Stimulated activated memory B cell treated with anti-CD40 and anti-IgM and Interleukin-4, amounts not matched to agents 10 μg/mL and 1 μg/mL and 100 μg/mL, for 72 hours (primary cell): ENCODE data around the gene HSD17B2.

Experiments used
- ATAC-seq: fragments of 150-1000 bp; cut with Tn5 transposase; 2 replicates; pipeline ENCODE4 v1.10.0; 2021
- H3K27ac Mint-ChIP-seq: one replicate; pipeline ENCODE4 v1.8.0; 2022; ENCODE audit warnings: mild to moderate bottlenecking, mixed read lengths
- H3K27me3 Mint-ChIP-seq: one replicate; pipeline ENCODE4 v1.8.0; 2022; ENCODE audit warnings: mixed read lengths
- H3K36me3 Mint-ChIP-seq: one replicate; pipeline ENCODE4 v1.8.0; 2022; ENCODE audit warnings: mixed read lengths
- H3K4me1 Mint-ChIP-seq: one replicate; pipeline ENCODE4 v1.8.0; 2022; ENCODE audit warnings: mixed read lengths
- H3K4me3 Mint-ChIP-seq: one replicate; pipeline ENCODE4 v1.8.0; 2022; ENCODE audit warnings: mild to moderate bottlenecking, moderate library complexity, mixed read lengths
- H3K9me3 Mint-ChIP-seq: one replicate; pipeline ENCODE4 v1.8.0; 2022; ENCODE audit warnings: mixed read lengths

HSD17B2 gene

GRCh38 chr16:82037251-82037650, 2.2 kb downstream of the HSD17B2 start:
- no peak overlapping the region for H3K27ac Mint-ChIP-seq
- H3K4me3 Mint-ChIP-seq: no peak overlapping the region
- peaks cover 43% of the 10 kb centered on the region for H3K27me3 Mint-ChIP-seq
- H3K4me1 Mint-ChIP-seq: no peaks in the 10 kb centered on the region
- H3K36me3 Mint-ChIP-seq: no peaks in the 10 kb centered on the region
- H3K9me3 Mint-ChIP-seq: no peaks in the 10 kb centered on the region
- ATAC-seq: no peak

- peaks cover 43% of the 10 kb centered on the region for H3K27me3 Mint-ChIP-seq
- no peak for ATAC-seq
- H3K9me3 Mint-ChIP-seq: no peaks in the 10 kb centered on the region
- no peaks in the 10 kb centered on the region for H3K4me1 Mint-ChIP-seq
- no peaks in the 10 kb centered on the region for H3K36me3 Mint-ChIP-seq
- H3K27ac Mint-ChIP-seq: no peak overlapping the region
- no peak overlapping the region for H3K4me3 Mint-ChIP-seq
Measured at GRCh38 chr16:82037666-82038065, 2.6 kb downstream of the HSD17B2 start.

DNA sequence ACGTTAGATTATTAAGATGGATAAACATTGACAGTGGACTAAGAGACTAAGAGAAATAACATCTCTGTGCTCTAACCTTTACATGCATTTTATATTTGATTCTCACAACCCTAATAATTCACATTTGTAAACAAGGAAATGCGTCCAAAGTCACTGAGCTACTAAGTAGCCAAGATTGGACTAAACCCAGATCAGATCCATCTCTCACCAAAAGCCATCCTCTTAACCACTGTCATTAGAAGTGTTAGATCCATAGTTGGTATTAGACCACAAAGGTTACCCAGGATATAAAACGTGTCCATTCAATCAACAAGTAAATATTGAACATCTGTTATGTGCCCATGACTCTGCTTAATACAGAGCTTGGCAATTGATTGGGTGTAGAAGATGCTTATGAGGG, 5.2 kb downstream of the HSD17B2 start:
- peaks cover 21% of the 10 kb centered on the region for H3K27me3 Mint-ChIP-seq
- no peak overlapping the region for H3K4me3 Mint-ChIP-seq
- no peak overlapping the region for H3K27ac Mint-ChIP-seq
- H3K36me3 Mint-ChIP-seq: no peaks in the 10 kb centered on the region
- no peaks in the 10 kb centered on the region for H3K4me1 Mint-ChIP-seq
- no peaks in the 10 kb centered on the region for H3K9me3 Mint-ChIP-seq
- ATAC-seq: no peak

DNA sequence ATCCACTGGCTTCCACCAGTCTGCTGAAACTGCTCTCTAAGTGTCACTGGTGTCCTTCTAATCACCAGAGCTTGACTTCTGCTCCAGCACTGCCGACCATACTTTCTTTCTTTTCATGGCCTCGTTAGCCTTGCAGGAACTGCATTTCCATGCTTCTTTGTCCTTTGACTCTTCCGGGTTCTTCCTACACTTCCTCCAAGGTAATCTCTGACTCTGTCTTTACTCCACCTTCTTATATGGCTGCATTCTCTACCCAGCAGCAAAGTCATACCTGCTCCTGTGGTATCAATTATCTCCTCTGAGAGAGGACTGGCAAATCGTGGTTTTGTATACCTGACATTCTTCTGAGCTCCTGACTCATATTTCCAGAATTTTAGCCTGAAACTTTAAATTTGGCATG, 6.5 kb downstream of the HSD17B2 start:
- Mint-ChIP-seq H3K27me3 (peaks cover 12% of the 10 kb centered on the region), H3K27ac (no peak overlapping the region), H3K9me3 (no peaks in the 10 kb centered on the region), H3K4me3 (no peak overlapping the region), H3K36me3 (no peaks in the 10 kb centered on the region), H3K4me1 (no peaks in the 10 kb centered on the region)
- no peak for ATAC-seq

- Mint-ChIP-seq H3K27ac (no peak overlapping the region), H3K27me3 (peaks cover 17% of the 10 kb centered on the region), H3K9me3 (no peaks in the 10 kb centered on the region), H3K36me3 (no peaks in the 10 kb centered on the region), H3K4me3 (no peak overlapping the region), H3K4me1 (no peaks in the 10 kb centered on the region)
- no peak for ATAC-seq
Measured at GRCh38 chr16:82042144-82042543, 7.1 kb downstream of the HSD17B2 start.

- H3K27ac Mint-ChIP-seq: no peak overlapping the region
- H3K4me3 Mint-ChIP-seq: no peak overlapping the region
- ATAC-seq: no peak
- H3K27me3 Mint-ChIP-seq: peaks cover 24% of the 10 kb centered on the region
- no peaks in the 10 kb centered on the region for H3K36me3 Mint-ChIP-seq
- H3K4me1 Mint-ChIP-seq: no peaks in the 10 kb centered on the region
- H3K9me3 Mint-ChIP-seq: no peaks in the 10 kb centered on the region
Measured at GRCh38 chr16:82042846-82043245, 7.8 kb downstream of the HSD17B2 start.

DNA sequence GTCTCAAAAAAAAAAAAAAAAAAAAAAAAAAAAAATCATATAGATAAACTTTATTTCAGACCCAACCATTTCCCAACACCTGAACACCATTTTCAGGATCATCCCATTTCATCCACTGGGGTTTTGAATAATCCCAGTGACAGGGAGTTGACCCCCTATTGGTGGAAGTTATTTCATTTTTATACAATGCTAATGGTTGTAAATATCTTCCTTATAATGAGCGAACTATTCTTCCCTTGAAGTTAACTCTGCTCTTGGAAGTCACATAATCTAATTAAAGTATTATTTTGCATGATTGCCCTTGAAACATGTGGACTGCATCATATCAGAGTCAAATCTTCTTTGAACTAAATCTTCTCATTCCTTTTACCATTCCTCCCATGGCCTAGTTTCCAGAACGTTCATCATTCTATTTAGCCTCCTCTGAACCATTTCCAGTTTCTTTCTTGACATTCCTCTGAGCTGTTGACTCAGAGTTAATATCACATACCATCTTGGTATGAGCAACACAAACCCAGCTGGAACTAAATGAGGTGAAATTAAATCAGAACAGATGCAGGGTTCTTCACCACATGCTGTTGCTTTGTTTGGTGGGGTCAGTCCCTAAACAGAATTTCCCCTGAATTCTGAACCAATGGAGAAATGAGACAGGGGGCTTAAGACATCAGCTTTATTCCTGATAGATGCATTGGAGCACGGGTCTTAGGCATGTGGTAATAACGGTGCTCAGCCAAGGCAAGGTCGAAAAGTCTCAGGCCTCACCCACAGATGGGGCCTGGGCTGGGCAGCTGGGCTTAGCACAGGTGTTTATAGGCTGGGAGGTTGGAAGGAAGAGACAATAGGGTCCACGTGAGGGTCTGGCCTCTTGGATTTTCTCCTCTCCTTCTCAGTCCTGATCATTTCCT, 8.9 kb downstream of the HSD17B2 start:
- H3K27me3 Mint-ChIP-seq: peaks cover 24% of the 10 kb centered on the region
- H3K9me3 Mint-ChIP-seq: no peaks in the 10 kb centered on the region
- ATAC-seq: no peak
- no peak overlapping the region for H3K4me3 Mint-ChIP-seq
- H3K36me3 Mint-ChIP-seq: no peaks in the 10 kb centered on the region
- no peaks in the 10 kb centered on the region for H3K4me1 Mint-ChIP-seq
- H3K27ac Mint-ChIP-seq: no peak overlapping the region

- H3K27ac Mint-ChIP-seq: no peak overlapping the region
- H3K4me1 Mint-ChIP-seq: no peaks in the 10 kb centered on the region
- peaks cover 20% of the 10 kb centered on the region for H3K27me3 Mint-ChIP-seq
- no peak for ATAC-seq
- H3K9me3 Mint-ChIP-seq: no peaks in the 10 kb centered on the region
- no peaks in the 10 kb centered on the region for H3K36me3 Mint-ChIP-seq
- H3K4me3 Mint-ChIP-seq: no peak overlapping the region
Measured at GRCh38 chr16:82044585-82044911, 9.5 kb downstream of the HSD17B2 start.

DNA sequence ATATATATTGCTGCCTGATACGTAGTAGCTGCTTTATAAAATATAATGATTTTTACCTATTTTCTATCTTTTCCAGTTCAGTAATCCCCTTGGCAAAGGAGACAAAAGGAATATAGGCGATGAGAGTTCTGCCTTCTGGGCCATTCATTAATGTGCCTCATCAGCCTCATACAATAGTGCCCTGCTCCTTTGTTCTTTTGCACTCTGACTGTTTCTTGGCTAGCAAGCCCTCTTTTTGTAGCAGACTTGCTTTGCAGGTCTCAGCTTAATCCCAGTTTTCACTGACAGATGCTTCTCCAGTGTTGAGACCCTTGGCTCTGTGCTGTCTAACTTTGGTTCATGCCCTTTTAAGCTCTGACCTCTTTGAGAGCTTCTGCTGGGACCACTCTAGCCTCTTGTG, 10.4 kb downstream of the HSD17B2 start:
- H3K4me3 Mint-ChIP-seq: no peak overlapping the region
- no peak for ATAC-seq

GRCh38 chr16:82046541-82046940, 11.5 kb downstream of the HSD17B2 start:
- no peak overlapping the region for H3K4me3 Mint-ChIP-seq
- no peaks in the 10 kb centered on the region for H3K9me3 Mint-ChIP-seq
- no peak for ATAC-seq
- no peaks in the 10 kb centered on the region for H3K36me3 Mint-ChIP-seq
- H3K4me1 Mint-ChIP-seq: no peaks in the 10 kb centered on the region
- H3K27ac Mint-ChIP-seq: no peak overlapping the region
- peaks cover 20% of the 10 kb centered on the region for H3K27me3 Mint-ChIP-seq

More for the DNA sequence above, 10.4 kb downstream of the HSD17B2 start:
- Mint-ChIP-seq H3K27ac (no peak overlapping the region), H3K4me1 (no peaks in the 10 kb centered on the region), H3K27me3 (peaks cover 20% of the 10 kb centered on the region), H3K36me3 (no peaks in the 10 kb centered on the region), H3K9me3 (no peaks in the 10 kb centered on the region)

DNA sequence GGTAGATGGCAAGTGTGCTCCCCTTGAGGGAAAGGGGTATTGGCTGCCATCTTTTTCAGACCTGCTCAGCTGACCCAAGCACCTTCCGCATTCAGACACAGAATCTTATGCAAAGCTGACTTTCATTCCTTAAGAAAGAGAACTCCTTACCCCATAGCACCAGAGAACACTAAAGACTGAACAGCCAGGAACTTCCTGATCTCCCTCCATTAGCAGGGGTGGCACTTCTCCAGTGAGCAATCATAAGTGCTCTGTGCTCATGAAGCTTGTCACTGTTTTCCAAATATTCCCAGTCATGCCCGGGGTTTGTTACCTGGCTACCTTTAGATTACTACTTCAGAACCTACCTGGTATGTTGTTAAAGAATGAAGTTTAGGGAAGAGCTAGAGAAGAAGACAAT, 11.9 kb downstream of the HSD17B2 start:
- Mint-ChIP-seq H3K27ac (no peak overlapping the region), H3K36me3 (no peaks in the 10 kb centered on the region), H3K27me3 (peaks cover 20% of the 10 kb centered on the region), H3K4me1 (no peaks in the 10 kb centered on the region), H3K9me3 (no peaks in the 10 kb centered on the region), H3K4me3 (no peak overlapping the region)
- ATAC-seq: no peak

- Mint-ChIP-seq H3K27me3 (peaks cover 20% of the 10 kb centered on the region), H3K4me3 (no peak overlapping the region), H3K4me1 (no peaks in the 10 kb centered on the region), H3K9me3 (no peaks in the 10 kb centered on the region), H3K36me3 (no peaks in the 10 kb centered on the region), H3K27ac (no peak overlapping the region)
- no peak for ATAC-seq
Measured at GRCh38 chr16:82047374-82047773, 12.3 kb downstream of the HSD17B2 start.

DNA sequence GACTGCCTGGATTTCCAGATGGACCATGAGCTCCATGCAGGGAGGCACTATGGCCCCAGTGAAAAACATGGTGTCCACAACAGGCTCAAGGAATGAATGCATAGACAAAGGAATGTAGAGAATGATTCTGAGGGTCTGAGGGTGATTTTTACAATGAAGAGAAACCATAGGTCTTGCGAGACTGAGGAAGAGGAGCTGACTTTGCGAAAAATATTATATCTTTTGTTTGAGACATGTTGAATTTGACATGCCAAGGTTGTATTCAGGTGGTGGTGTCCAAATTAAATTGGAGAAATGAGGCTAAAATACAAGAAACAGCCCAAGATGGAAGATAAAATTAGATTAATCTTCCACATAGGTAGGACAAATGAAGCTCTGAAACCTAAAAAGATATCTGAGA, 12.7 kb downstream of the HSD17B2 start:
- Mint-ChIP-seq H3K36me3 (no peaks in the 10 kb centered on the region), H3K27ac (no peak overlapping the region), H3K4me1 (no peaks in the 10 kb centered on the region), H3K9me3 (no peaks in the 10 kb centered on the region), H3K27me3 (peaks cover 20% of the 10 kb centered on the region), H3K4me3 (no peak overlapping the region)
- ATAC-seq: no peak

- H3K4me3 Mint-ChIP-seq: no peak overlapping the region
- no peak for ATAC-seq
- no peaks in the 10 kb centered on the region for H3K4me1 Mint-ChIP-seq
- no peak overlapping the region for H3K27ac Mint-ChIP-seq
- H3K27me3 Mint-ChIP-seq: peaks cover 20% of the 10 kb centered on the region
- H3K36me3 Mint-ChIP-seq: no peaks in the 10 kb centered on the region
- H3K9me3 Mint-ChIP-seq: no peaks in the 10 kb centered on the region
Measured at GRCh38 chr16:82049484-82049883, 14.4 kb downstream of the HSD17B2 start.

DNA sequence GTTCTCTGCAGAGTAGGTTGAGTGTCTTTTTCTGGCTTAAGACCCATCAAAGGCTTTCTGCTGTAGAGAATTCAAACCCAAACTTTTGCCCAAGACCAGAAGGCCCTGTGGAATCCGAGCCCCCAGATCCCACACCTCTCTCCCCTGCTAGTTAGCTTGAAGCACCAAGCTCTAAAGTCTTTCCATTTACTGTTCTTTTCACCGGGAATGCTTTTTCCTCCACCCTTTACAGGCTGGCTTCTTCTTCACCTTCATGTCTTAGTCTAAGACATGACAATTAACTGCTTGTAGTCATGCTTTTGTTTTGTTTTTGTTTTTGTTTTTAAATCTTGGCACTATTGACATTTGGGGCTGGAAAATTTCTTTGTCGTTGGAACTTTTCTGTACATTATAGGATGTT, 15.5 kb downstream of the HSD17B2 start:
- no peak for ATAC-seq
- Mint-ChIP-seq H3K4me3 (no peak overlapping the region), H3K4me1 (no peaks in the 10 kb centered on the region), H3K27me3 (peaks cover 29% of the 10 kb centered on the region), H3K9me3 (no peaks in the 10 kb centered on the region), H3K27ac (no peak overlapping the region), H3K36me3 (no peaks in the 10 kb centered on the region)

GRCh38 chr16:82050909-82051357, 15.9 kb downstream of the HSD17B2 start:
- Mint-ChIP-seq H3K36me3 (no peaks in the 10 kb centered on the region), H3K27ac (no peak overlapping the region), H3K4me1 (no peaks in the 10 kb centered on the region), H3K27me3 (peaks cover 33% of the 10 kb centered on the region), H3K4me3 (no peak overlapping the region), H3K9me3 (no peaks in the 10 kb centered on the region)
- ATAC-seq: no peak
